ENCODE data around the gene MRGPRF.
"Not testable (repeated sequence)": the region's sequence is repeated elsewhere in the genome, so short reads cannot be mapped to it uniquely, and the experiment has no call there.

Gene MRGPRF

DNA sequence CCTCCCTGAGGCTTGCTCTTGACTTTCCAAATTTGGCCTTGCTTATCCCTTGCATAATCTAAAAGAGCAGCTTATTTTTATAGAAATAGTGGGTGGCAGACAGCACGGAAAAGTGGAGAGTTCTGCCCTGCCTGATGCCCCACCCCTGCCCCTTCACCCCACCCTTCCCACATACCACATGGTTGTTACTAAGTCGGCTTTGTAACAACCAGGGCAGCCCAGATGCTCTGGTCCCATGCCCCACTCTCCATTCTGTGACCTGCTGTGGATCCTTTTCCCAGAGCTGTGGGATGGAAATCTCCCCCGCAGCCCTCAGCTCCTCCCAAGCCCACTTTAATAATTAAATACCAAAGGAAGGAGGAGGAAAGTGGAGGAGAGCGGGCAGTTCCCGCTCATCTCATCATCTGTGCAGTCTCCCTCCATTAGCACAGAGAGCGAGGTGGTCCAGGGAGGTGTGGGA is 10.9 kb downstream of the MRGPRF start:
- no peak for FAIRE-seq

- no peak for FAIRE-seq
Observed at GRCh38 chr11:69001243-69002081, 11.6 kb downstream of the MRGPRF start.

- no peak for FAIRE-seq
Observed at GRCh38 chr11:69000831-69001242, 12.2 kb downstream of the MRGPRF start.

- no peak for FAIRE-seq
Observed at GRCh38 chr11:69000391-69000790, 12.7 kb downstream of the MRGPRF start.

DNA sequence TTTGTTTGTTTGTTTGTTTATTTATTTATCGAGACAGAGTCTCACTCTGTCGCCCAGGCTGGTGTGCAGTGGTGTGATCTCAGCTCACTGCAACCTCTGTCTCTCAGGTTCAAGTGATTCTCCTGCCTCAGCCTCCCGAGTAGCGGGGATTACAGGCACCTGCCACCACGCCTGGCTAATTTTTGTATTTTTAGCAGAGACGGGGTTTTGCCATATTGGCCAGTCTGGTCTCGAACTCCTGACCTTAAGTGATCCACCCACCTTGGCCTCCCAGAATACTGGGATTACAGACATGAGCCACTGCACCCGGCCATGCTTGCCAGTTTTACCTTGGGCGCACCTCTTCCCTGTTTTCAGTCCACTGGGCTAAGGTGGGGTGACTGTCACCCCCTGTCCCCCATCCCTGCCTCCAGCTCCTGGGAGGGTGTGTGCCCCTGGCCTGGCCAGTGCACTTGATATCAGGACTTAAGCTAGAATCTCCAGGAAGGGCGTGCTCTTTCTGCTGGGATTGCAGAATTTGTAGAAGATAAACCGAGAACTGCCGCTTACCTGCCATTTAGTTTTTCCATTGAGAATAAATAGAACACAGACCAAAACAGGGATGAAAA is 13.2 kb downstream of the MRGPRF start:
- not testable (repeated sequence) for FAIRE-seq

DNA sequence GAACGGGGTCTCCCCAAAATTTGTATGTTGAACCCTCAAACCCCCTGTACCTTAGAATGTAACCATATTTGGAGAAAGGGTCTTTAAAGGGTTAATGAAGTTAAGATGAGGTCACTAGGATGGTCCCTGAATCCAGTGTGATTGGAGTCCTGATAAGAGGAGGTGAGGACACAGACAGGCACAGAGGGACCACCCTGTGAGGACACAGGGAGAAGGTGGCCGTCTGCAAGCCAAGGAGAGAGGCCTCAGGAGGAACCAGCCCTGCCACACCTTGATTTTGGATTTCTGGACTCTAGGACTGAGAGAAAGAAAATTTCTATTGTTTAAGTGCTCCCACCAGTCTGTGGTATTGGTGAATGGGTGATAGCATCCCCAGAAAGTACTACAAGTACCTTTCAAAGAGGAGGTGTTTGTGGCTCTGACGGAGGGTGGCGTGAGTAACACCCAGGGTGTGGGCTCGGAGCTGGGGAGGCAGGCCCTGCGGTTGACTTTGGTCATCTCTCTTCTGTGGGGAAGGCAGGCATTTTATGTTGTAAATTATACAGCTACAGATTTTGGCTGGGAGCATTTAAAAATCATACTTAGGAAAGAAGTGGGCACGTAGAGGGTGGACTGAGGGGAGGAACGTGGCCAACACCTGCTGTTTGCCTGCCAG is 13.8 kb downstream of the MRGPRF start:
- no peak for FAIRE-seq

DNA sequence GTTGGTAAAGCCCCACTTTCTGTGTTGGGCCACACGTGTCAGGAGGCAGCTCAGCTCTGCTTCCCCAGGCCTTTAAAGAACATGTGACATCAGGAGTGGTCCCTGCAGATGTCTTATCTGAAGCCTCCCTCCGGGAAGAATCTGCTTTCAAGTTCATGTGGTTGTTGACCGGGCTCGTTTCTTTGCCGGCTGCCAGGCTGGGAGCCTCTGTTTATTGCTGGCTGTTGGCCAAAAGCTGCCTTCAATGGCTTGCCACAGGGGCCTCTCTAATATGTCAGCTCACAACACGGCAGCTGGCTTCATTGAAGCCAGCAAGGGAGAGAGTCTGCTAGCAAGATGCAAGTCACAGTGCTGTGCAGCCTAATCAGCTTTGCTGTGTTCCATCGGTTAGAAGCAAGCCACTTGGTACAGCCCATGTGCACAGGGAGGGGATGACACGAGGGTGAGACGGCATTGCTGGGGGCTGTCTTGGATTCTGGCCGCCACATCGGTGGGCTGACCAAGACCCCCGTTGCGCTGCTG is 14.6 kb downstream of the MRGPRF start:
- FAIRE-seq, result no peak

DNA sequence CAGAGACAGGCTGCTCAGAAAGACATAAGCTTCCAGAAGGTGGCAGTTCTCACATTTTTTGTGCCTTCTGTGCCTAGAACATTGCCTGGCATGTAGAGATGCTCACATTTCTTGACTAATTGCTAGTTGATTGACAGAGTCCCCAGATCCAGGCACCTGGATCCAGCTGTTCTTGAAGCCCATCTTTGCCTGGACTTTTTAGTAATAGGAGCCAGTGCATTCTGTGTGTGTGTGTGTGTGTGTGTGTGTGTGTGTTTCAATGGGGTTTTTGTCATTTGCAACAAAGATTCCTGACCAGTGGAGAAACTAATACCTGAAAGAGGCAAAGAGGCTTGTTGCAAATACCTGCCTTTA is 15.1 kb downstream of the MRGPRF start:
- no peak for FAIRE-seq

- FAIRE-seq, result no peak
Observed at GRCh38 chr11:68997124-68997994, 15.7 kb downstream of the MRGPRF start.

- no peak for FAIRE-seq
Observed at GRCh38 chr11:68996376-68997123, 16.5 kb downstream of the MRGPRF start.

DNA sequence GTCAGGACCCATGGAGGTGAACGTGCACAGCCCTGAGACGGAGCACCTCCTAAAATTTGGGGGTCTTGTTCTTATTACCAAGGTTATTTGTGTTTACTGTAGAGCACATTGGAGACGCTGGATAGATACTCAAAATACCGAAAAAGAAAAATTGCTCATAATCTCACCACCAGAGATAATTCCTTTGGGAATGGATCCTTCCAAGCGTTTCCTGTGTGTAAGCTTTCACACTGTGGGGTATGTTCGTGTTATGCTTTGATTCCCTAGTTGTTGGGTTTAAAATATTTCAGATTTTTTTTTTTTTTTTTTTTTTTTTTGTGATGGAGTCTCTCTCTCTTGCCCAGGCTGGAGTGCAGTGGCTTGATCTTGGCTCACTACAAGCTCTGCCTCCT is 18.2 kb downstream of the MRGPRF start:
- no peak for FAIRE-seq

GRCh38 chr11:68994161-68994893 is 18.7 kb downstream of the MRGPRF start:
- FAIRE-seq, result no peak

DNA sequence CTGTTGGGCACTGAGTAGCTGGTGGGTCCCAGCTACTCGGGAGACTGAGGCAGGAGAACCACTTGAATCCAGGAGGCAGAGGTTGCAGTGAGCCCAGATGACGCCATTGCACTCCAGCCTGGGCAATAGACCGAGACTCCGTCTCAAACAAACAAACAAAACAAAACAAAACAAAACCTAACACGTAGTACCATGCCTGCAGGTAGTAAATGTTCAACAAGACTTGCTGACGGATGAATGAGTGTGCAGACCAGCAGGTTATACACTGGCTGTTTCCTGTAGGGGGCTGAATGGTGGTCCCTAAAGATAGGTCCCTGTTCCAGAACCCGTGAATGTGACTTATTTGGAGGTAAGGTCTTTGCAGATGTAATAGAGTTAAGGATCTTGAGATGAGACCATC is 19.5 kb downstream of the MRGPRF start:
- FAIRE-seq, result no peak

GRCh38 chr11:68992743-68993255 is 20.2 kb downstream of the MRGPRF start:
- FAIRE-seq, result no peak

GRCh38 chr11:68990995-68991780 is 21.9 kb downstream of the MRGPRF start:
- FAIRE-seq, result no peak

DNA sequence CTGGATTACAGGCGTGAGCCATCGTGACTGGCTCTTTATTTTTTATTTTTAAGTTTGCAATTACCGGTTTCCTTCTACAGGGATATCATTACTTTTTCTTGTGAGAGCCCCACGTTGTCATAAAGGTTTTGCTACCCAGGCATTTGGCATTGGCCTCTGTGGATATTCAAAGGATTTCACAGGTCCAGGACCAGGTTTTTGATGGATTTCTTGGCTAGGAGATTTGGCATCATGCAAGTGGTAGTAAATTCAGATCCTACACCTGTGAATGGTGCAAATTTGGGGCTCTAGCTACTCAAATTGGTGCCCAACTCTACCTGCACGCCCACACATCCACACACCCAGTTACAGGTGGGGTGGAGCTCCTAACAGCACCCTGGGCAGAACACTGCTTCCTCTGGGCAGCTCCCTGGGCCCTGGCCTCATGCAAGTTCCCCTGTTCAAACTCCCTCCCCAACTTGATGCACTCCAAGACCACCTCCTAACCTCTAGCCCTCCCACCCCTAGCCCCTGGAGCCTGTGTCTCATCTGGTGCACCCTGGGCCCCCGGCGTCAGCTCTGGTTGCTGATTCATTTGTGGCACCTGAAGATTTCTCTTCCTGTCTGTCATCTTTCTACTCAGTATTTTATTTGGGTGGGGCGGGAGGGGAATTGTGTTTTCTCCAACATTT is 23.0 kb downstream of the MRGPRF start:
- no peak for FAIRE-seq

DNA sequence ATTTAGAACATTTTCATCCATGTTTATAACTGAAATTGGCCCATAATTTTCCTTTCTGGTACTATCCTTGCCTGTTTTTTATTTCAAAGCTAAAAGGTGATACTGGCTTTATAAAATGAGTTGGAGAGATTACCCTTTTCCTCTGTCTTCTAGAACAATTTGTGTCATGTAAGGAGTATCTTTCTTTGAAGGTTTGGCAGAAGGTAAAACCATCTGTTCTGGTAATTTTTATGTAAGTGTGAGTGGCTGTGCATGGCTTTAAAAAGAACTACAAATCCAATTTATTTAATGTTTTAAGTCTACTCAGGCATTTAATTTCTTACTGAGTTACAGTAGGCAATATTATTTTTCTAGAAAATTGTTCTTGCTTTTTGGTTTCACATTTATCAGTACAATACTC is 24.6 kb downstream of the MRGPRF start:
- FAIRE-seq, result no peak

- FAIRE-seq, result no peak
Observed at GRCh38 chr11:68987211-68987610, 25.8 kb downstream of the MRGPRF start.

DNA sequence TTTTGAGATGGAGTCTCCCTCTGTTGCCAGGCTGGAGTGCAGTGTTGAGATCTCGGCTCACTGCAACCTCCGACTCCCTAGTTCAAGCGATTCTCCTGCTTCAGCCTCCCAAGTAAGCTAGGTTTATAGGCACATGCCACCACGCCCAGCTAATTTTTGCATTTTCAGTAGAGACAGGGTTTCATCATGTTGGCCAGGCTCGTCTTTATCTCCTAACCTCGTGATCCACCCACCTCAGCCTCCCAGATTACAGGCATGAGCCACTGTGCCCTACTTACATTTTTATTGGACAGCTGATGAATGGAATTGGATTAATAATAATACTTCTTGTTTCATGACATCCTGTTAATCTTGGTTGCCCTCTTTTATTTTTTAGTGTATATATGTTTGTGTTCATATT is 29.2 kb downstream of the MRGPRF start:
- no peak for FAIRE-seq
